NB4 (cell line): ENCODE data around the gene MYO9B.

Experiments
- CTCF ChIP-seq: IDR thresholded peaks from one replicate; pipeline ENCODE4 v1.5.1; 2012; ENCODE audit warnings: low read depth, low read length
- MAX ChIP-seq: IDR thresholded peaks from 2 replicates; pipeline ENCODE4 v1.6.1; 2011; ENCODE audit warnings: low read depth, low read length
- MYC ChIP-seq: IDR thresholded peaks from 2 replicates; pipeline ENCODE4 v1.6.1; 2011; ENCODE audit warnings: low read depth, low read length
- POLR2A ChIP-seq: IDR thresholded peaks from 2 replicates; pipeline ENCODE4 v1.6.1; 2011; ENCODE audit warnings: mild to moderate bottlenecking; ENCODE audit not compliant: insufficient read length; ENCODE audit errors: extremely low read depth

- TF ChIP-seq CTCF (no peak), POLR2A (no peak), MYC (no peak), MAX (no peak)
Observed at GRCh38 chr19:17116996-17117702, 41.6 kb downstream of the MYO9B start.
